SH-SY5Y (cell line): Measurements from ENCODE around the gene GNLY.

Experiments
- GATA2 ChIP-seq: IDR thresholded peaks from 2 replicates; pipeline ENCODE4 v1.6.1; 2011; ENCODE audit warnings: mild to moderate bottlenecking, low read depth, low read length
- GATA3 ChIP-seq: IDR thresholded peaks from 2 replicates; pipeline ENCODE4 v1.6.1; 2011; ENCODE audit warnings: low read depth, mild to moderate bottlenecking, low read length, moderate library complexity

GRCh38 chr2:85735691-85736090 is 41.5 kb downstream of the GNLY start:
- no peak for TF ChIP-seq GATA3
- TF ChIP-seq GATA2 = no peak
